ENCODE data around the gene MYO5A. TPM values are rescaled to one million over a fixed set of nuclear protein-coding genes. Genes with fewer than 3 reads are reported as not detected.

MYO5A gene
- total RNA-seq, 1 experiment from 2014 or later: 21.8 TPM

DNA sequence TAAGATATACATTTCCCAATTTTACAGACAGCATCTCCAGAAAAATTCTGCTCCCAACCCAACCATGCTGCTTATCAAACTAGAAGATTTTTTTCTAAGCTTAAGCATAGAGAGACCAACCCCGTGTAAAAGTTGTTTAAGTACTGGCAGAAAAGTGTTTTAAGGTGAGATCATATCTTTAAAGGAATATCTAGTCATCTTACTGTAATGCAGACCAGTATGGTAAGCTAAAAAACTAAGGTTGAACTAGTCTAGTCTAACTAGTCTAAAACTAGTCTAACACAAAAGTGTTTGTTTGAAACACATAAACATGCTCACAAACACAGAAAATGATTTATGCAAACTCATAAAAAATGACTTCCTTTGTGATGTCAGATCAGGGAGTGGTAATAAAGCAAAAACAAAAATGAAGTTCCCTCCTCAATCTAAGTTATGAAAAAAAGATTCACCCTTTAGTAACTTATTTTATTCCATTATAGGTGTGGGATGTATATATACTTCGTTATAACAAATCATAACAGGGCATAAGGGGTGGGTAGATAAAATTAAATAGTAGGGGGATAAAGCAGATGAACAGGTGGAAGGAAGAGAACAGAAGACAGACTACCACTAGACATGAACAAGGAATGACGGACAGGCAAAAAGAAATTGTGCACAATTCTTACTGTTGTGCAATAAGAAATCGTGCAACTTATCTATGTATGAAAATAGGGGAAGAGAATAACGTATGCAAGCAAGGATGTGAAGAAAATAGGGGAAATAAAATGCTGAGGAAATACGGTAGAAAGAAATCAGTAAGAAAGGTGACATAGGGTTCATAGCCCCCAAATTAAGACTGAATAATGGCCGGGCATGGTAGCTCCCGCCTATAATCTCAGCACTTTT, 10.0 kb downstream of the MYO5A start:
- no peak overlapping the region for H4K8ac ChIP-seq (replicated peaks; ENCODE audit: insufficient read length, low read depth, low read length)
- H3K4me3 Mint-ChIP-seq: no peak overlapping the region
- H3K9me3 Mint-ChIP-seq: no peaks in the 10 kb centered on the region
- no peak overlapping the region for H2BK15ac ChIP-seq (ENCODE audit: low read depth, low read length)
- H3K4me1 Mint-ChIP-seq: peaks cover 14 to 19% of the 10 kb centered on the region in 2 experiments
- TF ChIP-seq, protein P1, sequence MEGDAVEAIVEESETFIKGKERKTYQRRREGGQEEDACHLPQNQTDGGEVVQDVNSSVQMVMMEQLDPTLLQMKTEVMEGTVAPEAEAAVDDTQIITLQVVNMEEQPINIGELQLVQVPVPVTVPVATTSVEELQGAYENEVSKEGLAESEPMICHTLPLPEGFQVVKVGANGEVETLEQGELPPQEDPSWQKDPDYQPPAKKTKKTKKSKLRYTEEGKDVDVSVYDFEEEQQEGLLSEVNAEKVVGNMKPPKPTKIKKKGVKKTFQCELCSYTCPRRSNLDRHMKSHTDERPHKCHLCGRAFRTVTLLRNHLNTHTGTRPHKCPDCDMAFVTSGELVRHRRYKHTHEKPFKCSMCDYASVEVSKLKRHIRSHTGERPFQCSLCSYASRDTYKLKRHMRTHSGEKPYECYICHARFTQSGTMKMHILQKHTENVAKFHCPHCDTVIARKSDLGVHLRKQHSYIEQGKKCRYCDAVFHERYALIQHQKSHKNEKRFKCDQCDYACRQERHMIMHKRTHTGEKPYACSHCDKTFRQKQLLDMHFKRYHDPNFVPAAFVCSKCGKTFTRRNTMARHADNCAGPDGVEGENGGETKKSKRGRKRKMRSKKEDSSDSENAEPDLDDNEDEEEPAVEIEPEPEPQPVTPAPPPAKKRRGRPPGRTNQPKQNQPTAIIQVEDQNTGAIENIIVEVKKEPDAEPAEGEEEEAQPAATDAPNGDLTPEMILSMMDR (conservative IDR thresholded peaks at IDR 0.05): no peak
- H3T11ph ChIP-seq (ENCODE audit: low read length): no peak overlapping the region
- no peak overlapping the region for H2AFZ ChIP-seq (ENCODE audit: low read length)
- H3K4ac ChIP-seq (ENCODE audit: low read depth, low read length): no peak overlapping the region
- H3K4me1 ChIP-seq (ENCODE audit: insufficient read depth, low read length): no peaks in the 10 kb centered on the region; the same call in 1 of the 2 replicates
- no peak overlapping the region for H3K14ac ChIP-seq (ENCODE audit: insufficient read depth, low read length)
- no peaks in the 10 kb centered on the region for H3K27me3 Mint-ChIP-seq (ENCODE audit: low read depth)
- H3K27ac ChIP-seq (ENCODE audit: insufficient read length, low read depth, low read length): no peak overlapping the region
- no peak overlapping the region for H2BK20ac ChIP-seq (ENCODE audit: low read depth, low read length, poor library complexity, severe bottlenecking)
- peaks cover 3% of the 10 kb centered on the region; the same call in 1 of the 2 replicates for H3K79me2 ChIP-seq (ENCODE audit: insufficient read depth, low read length)
- H2AK5ac ChIP-seq (ENCODE audit: insufficient read length, low read length): no peak overlapping the region
- no peak overlapping the region for H2BK5ac ChIP-seq (ENCODE audit: insufficient read length, low read length)
- no peaks in the 10 kb centered on the region for H3K27me3 ChIP-seq (ENCODE audit: insufficient read depth, low read length)
- no peak overlapping the region for H3K18ac ChIP-seq (ENCODE audit: insufficient read length, low read depth, low read length)
- no peaks in the 10 kb centered on the region for H4K20me1 ChIP-seq (ENCODE audit: control insufficient read depth, insufficient read depth, insufficient read length)
- no peak overlapping the region for H2BK120ac ChIP-seq (ENCODE audit: low read depth, low read length, poor library complexity, severe bottlenecking)
- no peaks in the 10 kb centered on the region for H3K23me2 ChIP-seq (ENCODE audit: insufficient read length, low read depth, low read length, poor library complexity, severe bottlenecking)
- no peak for DNase-seq
- H3K4me2 ChIP-seq (ENCODE audit: insufficient read depth, insufficient read length, low read length): no peak overlapping the region
- no peak overlapping the region for H3K9ac ChIP-seq (ENCODE audit: extremely low read depth, insufficient read length, low read length)
- no peaks in the 10 kb centered on the region for H3K9me3 ChIP-seq (ENCODE audit: control insufficient read depth, low read depth, low read length)
- H3K79me1 ChIP-seq (ENCODE audit: insufficient read depth, low read depth, low read length, poor library complexity, severe bottlenecking): peaks cover 5% of the 10 kb centered on the region
- H3K36me3 Mint-ChIP-seq (ENCODE audit: insufficient read depth in 1 of 3, low read depth in 3 of 3): no peaks in the 10 kb centered on the region
- H3K23ac ChIP-seq (ENCODE audit: insufficient read length, low read depth, low read length): no peak overlapping the region
- H2BK12ac ChIP-seq (ENCODE audit: insufficient read length, low read depth, low read length): no peak overlapping the region
- H4K91ac ChIP-seq (ENCODE audit: insufficient read length, low read depth, low read length): no peak overlapping the region
- no peak overlapping the region for H3K56ac ChIP-seq (ENCODE audit: insufficient read length, low read depth, low read length)
- no CpG with 5 or more reads among the region's 8 CpGs for WGBS (ENCODE audit: extremely low coverage, insufficient read length, low lambda C conversion rate)
- H3K27ac Mint-ChIP-seq: no peak overlapping the region
- H4K5ac ChIP-seq (ENCODE audit: insufficient read length, low read depth, low read length): no peak overlapping the region
